HepG2 (cell line): Measurements from ENCODE around the gene ARHGAP22. TPM values are rescaled to one million over a fixed set of nuclear protein-coding genes. Genes with fewer than 3 reads are reported as not detected.

Experiments used
- ATAC-seq: fragments of 200-7000 bp; cut with Tn5 transposase; 3 replicates; pipeline ENCODE4 v1.9.1; 2020; ENCODE audit warnings: mild to moderate bottlenecking, moderate library complexity
- BruUV-seq: library from RNA; stranded (reverse); fragments of 400-500 nt; replicated peaks from 2 replicates; lab custom pipeline; 2021; lab: Mats Ljungman, UMichigan
- CTCF ChIA-PET: fragments of 300-600 bp; formaldehyde crosslinking; extraction: SDS; loops from one replicate; lab custom pipeline; 2021; ENCODE audit warnings: low total read pairs, inconsistent platforms, low intra/inter-chr PET ratio; lab: Yijun Ruan, JAX
- POLR2A ChIA-PET: fragments of 350-600 bp; sonication (Branson Sonifier 250); formaldehyde crosslinking; loops from one replicate; lab custom pipeline; 2020; ENCODE audit warnings: antibody characterized with exemption, inconsistent platforms; lab: Yijun Ruan, JAX
- DNase-seq: peaks from one replicate; pipeline ENCODE4 v3.0.0-alpha.2; 2015; ENCODE audit warnings: low spot score
- FAIRE-seq: peaks from 3 replicates; lab custom pipeline; 2011; peaks lifted over from hg19 to GRCh38; lab: Jason Lieb, UNC
- H2AFZ ChIP-seq: one replicate; pipeline ENCODE4 v1.6.1; 2011; ENCODE audit warnings: low read length, inconsistent platforms
- H3K27ac ChIP-seq: fragments of 300-600 bp; 3 replicates; pipeline ENCODE4 v1.8.0; 2011; ENCODE audit warnings: mixed run types, mild to moderate bottlenecking, mixed read lengths, low read length, inconsistent platforms; ENCODE audit not compliant: insufficient read depth; ENCODE audit errors: extremely low read length
- H3K27me3 ChIP-seq, 2 experiments: fragments of 200-600 bp in 1 of 2; 2 replicates in 1 of 2; 3 replicates in 1 of 2; pipeline versions ENCODE4 v1.6.0 to v1.8.0; 2011; ENCODE audit warnings: low read length in 2 of 2, mild to moderate bottlenecking in 2 of 2, moderate library complexity in 2 of 2, inconsistent platforms in 1 of 2; ENCODE audit not compliant: insufficient read depth in 2 of 2, control insufficient read depth in 1 of 2
- H3K36me3 ChIP-seq, 2 experiments: fragments of 200-600 bp in 1 of 2; replicated peaks in 1 of 2; 2 replicates in 1 of 2; 3 replicates in 1 of 2; pipeline versions ENCODE4 v1.5.1 to v1.8.0; 2011; ENCODE audit warnings: low read length in 2 of 2, inconsistent platforms in 1 of 2; ENCODE audit not compliant: insufficient read depth in 2 of 2, control insufficient read depth in 1 of 2
- H3K4me1 ChIP-seq: 2 replicates; pipeline ENCODE4 v1.5.1; 2012; ENCODE audit warnings: low read length, inconsistent platforms; ENCODE audit not compliant: insufficient read depth
- H3K4me2 ChIP-seq: 2 replicates; pipeline ENCODE4 v1.6.0; 2011; ENCODE audit warnings: low read depth, low read length, inconsistent platforms
- H3K4me3 ChIP-seq, 3 experiments: fragments of 200-600 bp in 1 of 3; sonication (generic), shearing (Covaris generic) in 1 of 3; replicated peaks in 1 of 3; 2 replicates each; pipeline ENCODE4 v1.5.1; 2011 to 2016; ENCODE audit warnings: low read length in 3 of 3, inconsistent platforms in 2 of 3, low read depth in 2 of 3, mild to moderate bottlenecking in 2 of 3, control low read depth in 1 of 3, mixed read lengths in 1 of 3; ENCODE audit not compliant: insufficient read depth in 1 of 3
- H3K79me2 ChIP-seq: one replicate; pipeline ENCODE4 v1.6.1; 2011; ENCODE audit warnings: low read length, inconsistent platforms; ENCODE audit not compliant: insufficient read depth
- H3K9ac ChIP-seq: 2 replicates; pipeline ENCODE4 v1.6.0; 2011; ENCODE audit warnings: mild to moderate bottlenecking, low read depth, low read length, inconsistent platforms; ENCODE audit not compliant: insufficient read depth
- H3K9me3 ChIP-seq: 2 replicates; pipeline ENCODE4 v1.5.1; 2012; ENCODE audit warnings: mild to moderate bottlenecking, low read length
- H4K20me1 ChIP-seq: 2 replicates; pipeline ENCODE4 v1.6.0; 2011; ENCODE audit warnings: inconsistent platforms, mild to moderate bottlenecking, low read length, moderate library complexity; ENCODE audit not compliant: insufficient read depth
- MBD4 ChIP-seq: IDR thresholded peaks from 2 replicates; pipeline ENCODE4 v1.6.1; 2012; ENCODE audit warnings: low read length, inconsistent platforms, borderline replicate concordance
- POLR2AphosphoS2 ChIP-seq: IDR thresholded peaks from 2 replicates; pipeline ENCODE4 v1.6.1; 2011; ENCODE audit warnings: low read depth, low read length, improper control_type of control experiment
- RXRB ChIP-seq: IDR thresholded peaks from 2 replicates; pipeline ENCODE4 v1.6.1; 2016; ENCODE audit warnings: borderline replicate concordance, missing genetic modification reagents, missing compliant biosample characterization
- TAF1 ChIP-seq: sonication (generic); formaldehyde crosslinking; IDR thresholded peaks from 2 replicates; pipeline ENCODE4 v1.4.0; 2020; ENCODE audit warnings: missing genetic modification reagents
- THAP11 ChIP-seq: IDR thresholded peaks from 2 replicates; pipeline ENCODE4 v1.6.1; 2016; ENCODE audit warnings: missing biosample characterization, missing genetic modification reagents
- ZC3H4 ChIP-seq: sonication (generic); formaldehyde crosslinking; IDR thresholded peaks from 2 replicates; pipeline ENCODE4 v1.4.0; 2020; ENCODE audit warnings: missing genetic modification reagents, borderline replicate concordance
- ZNF382 ChIP-seq: sonication (generic); formaldehyde crosslinking; IDR thresholded peaks from 2 replicates; pipeline ENCODE4 v1.5.0; 2020; ENCODE audit warnings: missing genetic modification reagents, mild to moderate bottlenecking, borderline replicate concordance
- ZNF468 ChIP-seq: sonication (generic); formaldehyde crosslinking; IDR thresholded peaks from 2 replicates; pipeline ENCODE4 v1.8.0; 2022; ENCODE audit warnings: mild to moderate bottlenecking, moderate library complexity, missing genetic modification reagents
- ZNF781 ChIP-seq: sonication (generic); formaldehyde crosslinking; IDR thresholded peaks from 2 replicates; pipeline ENCODE4 v1.5.1; 2020; ENCODE audit warnings: borderline replicate concordance, mild to moderate bottlenecking, missing genetic modification reagents; ENCODE audit errors: not compliant biosample characterization
- ZNF792 ChIP-seq: IDR thresholded peaks from 2 replicates; pipeline ENCODE4 v1.6.1; 2016
- WGBS: methylation state at CpG from one replicate; pipeline ENCODE4 v1.1.6; 2017; ENCODE audit warnings: low lambda C conversion rate; 5-methylcytosine and 5-hydroxymethylcytosine counted together
- in situ Hi-C: cut with HindIII; loops from 2 replicates; pipeline ENCODE4 v1.10.0; 2017; ENCODE audit warnings: low pct_unique_long_range_greater_than_20kb; ENCODE audit not compliant: extremely low pct_ligation_motif_present
- intact Hi-C: fragments of 100-400 bp; cut with micrococcal nuclease; formaldehyde crosslinking; loops from one replicate; pipeline ENCODE4 v1.10.0; 2022; ENCODE audit not compliant: unreplicated experiment
- polyA plus RNA-seq, 8 experiments: library from polyadenylated mRNA; depleted of rRNA in 3 of 8; stranded (reverse) in 7 of 8; unstranded in 1 of 8; fragments of >200 nt; fragmentation: Illumina TruSeq in 4 of 8; extraction: Trizol in 4 of 8; gene quantifications; 2 replicates each; pipeline versions ENCODE4 v1.2.1 to v1.2.3, GENCODE V29; 2011 to 2016; ENCODE audit warnings: low read depth in 4 of 8, missing spikeins in 1 of 8, mixed read lengths in 1 of 8; ENCODE audit not compliant: insufficient read depth in 1 of 8
- total RNA-seq, 5 experiments: library from RNA; depleted of rRNA; stranded (reverse); fragments of >200 nt; fragmentation: Illumina TruSeq; extraction: Trizol; gene quantifications; 2 replicates each; pipeline ENCODE4 v1.2.3, GENCODE V29; 2016; ENCODE audit warnings: low read depth in 1 of 5
- TF ChIP-seq, protein P1 (sequence below): sonication (generic); formaldehyde crosslinking; IDR thresholded peaks from 2 replicates; pipeline ENCODE4 v1.5.1; 2020; ENCODE audit warnings: missing genetic modification reagents, mild to moderate bottlenecking, borderline replicate concordance
- TF ChIP-seq, protein P2 (sequence below): sonication (generic); formaldehyde crosslinking; IDR thresholded peaks from 2 replicates; pipeline ENCODE4 v1.4.0; 2020; ENCODE audit warnings: missing genetic modification reagents
- TF ChIP-seq, protein P3 (sequence below): sonication (generic); formaldehyde crosslinking; IDR thresholded peaks from 2 replicates; pipeline ENCODE4 v1.9.0; 2021; ENCODE audit warnings: missing genetic modification reagents, mild to moderate bottlenecking, borderline replicate concordance
- TF ChIP-seq, protein P4 (sequence below): IDR thresholded peaks from 2 replicates; pipeline ENCODE4 v1.6.1; 2018; ENCODE audit warnings: missing genetic modification reagents, mild to moderate bottlenecking, missing compliant biosample characterization

The ARHGAP22 gene
- total and polyA plus RNA-seq, 2 of the 13 experiments (the other 11 are each of a cell fraction or from before 2014, with no cell fraction given): 0.08 to 0.38 TPM

DNA sequence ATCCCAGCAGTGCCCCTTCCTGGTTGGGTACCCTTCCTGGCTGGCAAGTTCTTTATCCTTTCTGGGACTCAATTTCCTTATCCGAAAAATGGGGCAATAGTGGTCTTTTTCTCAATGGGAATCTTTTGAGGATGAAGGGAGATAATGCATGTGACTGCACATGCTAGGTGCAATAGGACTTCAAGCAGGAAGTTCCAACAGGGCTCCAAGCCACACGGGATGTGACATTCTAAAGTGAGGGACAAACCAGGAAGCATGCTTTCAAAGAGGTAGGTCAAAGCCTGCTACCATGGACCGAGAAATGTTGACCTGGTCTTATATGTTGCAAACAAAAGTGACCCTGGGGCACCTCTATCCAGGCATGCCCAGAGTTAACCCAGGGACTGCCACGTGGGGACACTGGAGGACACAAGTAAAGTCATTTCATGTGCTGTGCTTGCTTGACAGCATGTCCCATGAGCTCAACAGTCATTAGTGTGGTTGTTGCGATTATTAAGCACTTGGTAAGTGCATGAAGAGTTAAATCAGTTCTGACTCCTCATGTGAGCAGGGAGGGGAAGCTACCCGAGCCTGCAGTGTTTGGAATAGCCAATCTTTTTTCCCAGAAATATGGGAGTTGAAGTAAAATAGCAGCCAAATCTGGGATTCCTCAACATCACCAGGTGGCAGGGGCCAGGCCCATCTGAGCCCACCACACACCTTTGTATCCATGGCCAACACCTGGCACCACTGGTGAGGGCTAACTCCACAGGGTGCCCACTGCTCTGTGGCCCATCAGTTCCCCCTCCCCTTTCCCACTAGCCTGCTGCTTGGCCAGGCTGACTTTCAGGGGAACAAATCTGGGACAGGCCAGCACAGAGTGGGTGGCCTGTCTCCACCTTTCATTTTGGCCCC lies 5.7 kb downstream of the ARHGAP22 start:
- TF ChIP-seq, protein P1, sequence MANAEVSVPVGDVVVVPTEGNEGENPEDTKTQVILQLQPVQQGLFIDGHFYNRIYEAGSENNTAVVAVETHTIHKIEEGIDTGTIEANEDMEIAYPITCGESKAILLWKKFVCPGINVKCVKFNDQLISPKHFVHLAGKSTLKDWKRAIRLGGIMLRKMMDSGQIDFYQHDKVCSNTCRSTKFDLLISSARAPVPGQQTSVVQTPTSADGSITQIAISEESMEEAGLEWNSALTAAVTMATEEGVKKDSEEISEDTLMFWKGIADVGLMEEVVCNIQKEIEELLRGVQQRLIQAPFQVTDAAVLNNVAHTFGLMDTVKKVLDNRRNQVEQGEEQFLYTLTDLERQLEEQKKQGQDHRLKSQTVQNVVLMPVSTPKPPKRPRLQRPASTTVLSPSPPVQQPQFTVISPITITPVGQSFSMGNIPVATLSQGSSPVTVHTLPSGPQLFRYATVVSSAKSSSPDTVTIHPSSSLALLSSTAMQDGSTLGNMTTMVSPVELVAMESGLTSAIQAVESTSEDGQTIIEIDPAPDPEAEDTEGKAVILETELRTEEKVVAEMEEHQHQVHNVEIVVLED: no peak
- TF ChIP-seq, protein P2, sequence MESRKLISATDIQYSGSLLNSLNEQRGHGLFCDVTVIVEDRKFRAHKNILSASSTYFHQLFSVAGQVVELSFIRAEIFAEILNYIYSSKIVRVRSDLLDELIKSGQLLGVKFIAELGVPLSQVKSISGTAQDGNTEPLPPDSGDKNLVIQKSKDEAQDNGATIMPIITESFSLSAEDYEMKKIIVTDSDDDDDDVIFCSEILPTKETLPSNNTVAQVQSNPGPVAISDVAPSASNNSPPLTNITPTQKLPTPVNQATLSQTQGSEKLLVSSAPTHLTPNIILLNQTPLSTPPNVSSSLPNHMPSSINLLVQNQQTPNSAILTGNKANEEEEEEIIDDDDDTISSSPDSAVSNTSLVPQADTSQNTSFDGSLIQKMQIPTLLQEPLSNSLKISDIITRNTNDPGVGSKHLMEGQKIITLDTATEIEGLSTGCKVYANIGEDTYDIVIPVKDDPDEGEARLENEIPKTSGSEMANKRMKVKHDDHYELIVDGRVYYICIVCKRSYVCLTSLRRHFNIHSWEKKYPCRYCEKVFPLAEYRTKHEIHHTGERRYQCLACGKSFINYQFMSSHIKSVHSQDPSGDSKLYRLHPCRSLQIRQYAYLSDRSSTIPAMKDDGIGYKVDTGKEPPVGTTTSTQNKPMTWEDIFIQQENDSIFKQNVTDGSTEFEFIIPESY (CRISPR knock-in tag): no peak
- TF ChIP-seq, protein P3, sequence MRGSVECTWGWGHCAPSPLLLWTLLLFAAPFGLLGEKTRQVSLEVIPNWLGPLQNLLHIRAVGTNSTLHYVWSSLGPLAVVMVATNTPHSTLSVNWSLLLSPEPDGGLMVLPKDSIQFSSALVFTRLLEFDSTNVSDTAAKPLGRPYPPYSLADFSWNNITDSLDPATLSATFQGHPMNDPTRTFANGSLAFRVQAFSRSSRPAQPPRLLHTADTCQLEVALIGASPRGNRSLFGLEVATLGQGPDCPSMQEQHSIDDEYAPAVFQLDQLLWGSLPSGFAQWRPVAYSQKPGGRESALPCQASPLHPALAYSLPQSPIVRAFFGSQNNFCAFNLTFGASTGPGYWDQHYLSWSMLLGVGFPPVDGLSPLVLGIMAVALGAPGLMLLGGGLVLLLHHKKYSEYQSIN: no peak
- TF ChIP-seq MBD4 (no peak), ZC3H4 (CRISPR knock-in tag) (no peak), RXRB (CRISPR knock-in tag) (no peak), ZNF781 (CRISPR knock-in tag) (no peak), TAF1 (CRISPR knock-in tag) (no peak), ZNF792 (CRISPR knock-in tag) (no peak), POLR2AphosphoS2 (no peak), THAP11 (CRISPR knock-in tag) (no peak), ZNF382 (CRISPR knock-in tag) (no peak), ZNF468 (CRISPR knock-in tag) (no peak)
- TF ChIP-seq, protein P4, sequence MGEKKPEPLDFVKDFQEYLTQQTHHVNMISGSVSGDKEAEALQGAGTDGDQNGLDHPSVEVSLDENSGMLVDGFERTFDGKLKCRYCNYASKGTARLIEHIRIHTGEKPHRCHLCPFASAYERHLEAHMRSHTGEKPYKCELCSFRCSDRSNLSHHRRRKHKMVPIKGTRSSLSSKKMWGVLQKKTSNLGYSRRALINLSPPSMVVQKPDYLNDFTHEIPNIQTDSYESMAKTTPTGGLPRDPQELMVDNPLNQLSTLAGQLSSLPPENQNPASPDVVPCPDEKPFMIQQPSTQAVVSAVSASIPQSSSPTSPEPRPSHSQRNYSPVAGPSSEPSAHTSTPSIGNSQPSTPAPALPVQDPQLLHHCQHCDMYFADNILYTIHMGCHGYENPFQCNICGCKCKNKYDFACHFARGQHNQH (CRISPR knock-in tag): no peak
- Histone ChIP-seq H3K79me2 (no peaks in the 10 kb centered on the region), H3K4me1 (no peaks in the 10 kb centered on the region), H4K20me1 (no peaks in the 10 kb centered on the region), H3K4me2 (no peak overlapping the region), H3K9ac (no peak overlapping the region), H3K4me3 (no peak overlapping the region), H3K27ac (no peak overlapping the region), H3K9me3 (no peaks in the 10 kb centered on the region), H3K27me3 (peaks cover 0 to 4% of the 10 kb centered on the region in 2 experiments; a peak in 1 of 5 replicates), H3K36me3 (no peaks in the 10 kb centered on the region), H2AFZ (no peak overlapping the region)
- ChIA-PET POLR2A (no interaction called here), CTCF (no interaction called here)
- no TSS peak for BruUV-seq
- no peak for DNase-seq
- 13% methylated on average over 4 of the region's 6 CpGs for WGBS
- no peak for FAIRE-seq
- in situ Hi-C loops: no loop called here
- no peak for ATAC-seq
- intact Hi-C loops: no loop called here
